ENCODE measurements around the gene GHRL. TPM values are rescaled to one million over a fixed set of nuclear protein-coding genes. Genes with fewer than 3 reads are reported as not detected.

The GHRL gene
- total RNA-seq, 4 donors from 2014 or later = 0.55 to 8.2 TPM; not detected in 2

- peaks cover 18 to 35% (median 23%) of the 10 kb centered on the region in 4 donors for H3K4me1 ChIP-seq
- no peak for TF ChIP-seq EP300 (IDR thresholded peaks at IDR 0.05; ENCODE audit: low read depth)
- peak; percentile 80 to 90 (median 89) for TF ChIP-seq POLR2AphosphoS5 (IDR thresholded peaks at IDR 0.05)
- peak; percentile 78 for TF ChIP-seq POLR2A (IDR thresholded peaks at IDR 0.05)
- H3K9me3 ChIP-seq = no peaks in the 10 kb centered on the region
- H3K36me3 ChIP-seq = peaks cover 0 to 7% (median 0%) of the 10 kb centered on the region in 4 donors
- DNase-seq = peak; percentile 99
- 0% methylated on average over 40 of the region's 80 CpGs; no CpG with 5 or more reads in 1 of the 2 donors for whole genome bisulfite sequencing, 2 donors (ENCODE audit: low coverage in 1 of 2)
- intact Hi-C loops (cut with DNase I; ENCODE audit: low total_unique reads) (no loop called here), in situ Hi-C loops (cut with MboI; ENCODE audit: low pct_ligation_motif_present in 1 of 4, low pct_unique_long_range_greater_than_20kb in 1 of 4, low sequenced_read_pairs in 3 of 4) (loop anchor here in 2 of 4 donors (25.0 kb wide), 1 partner anchor 261 kb away; the partner anchor contains the start of gene EMC3 (in 2 of the 2))
- H3K27ac ChIP-seq = peak within 1 kb of the TSS; percentile 91 to 94 (median 92)
- no peaks in the 10 kb centered on the region for H3K27me3 ChIP-seq
- H3K4me3 ChIP-seq = peak within 1 kb of the TSS; percentile 75 to 95 (median 80)
Observed at GRCh38 chr3:10248184-10248983, 44.4 kb downstream of the GHRL start, which contains the start of gene TATDN2. Gene TATDN2, plus strand, starts transcription at chr3:10248459. Its CDS starts 742 bp downstream, at chr3:10249201.

GRCh38 chr3:10247679-10248183 is 45.0 kb downstream of the GHRL start:
- no peak for TF ChIP-seq CTCF (IDR thresholded peaks at IDR 0.05)
- no peak for TF ChIP-seq POLR2AphosphoS5 (IDR thresholded peaks at IDR 0.05)
- TF ChIP-seq EP300 (IDR thresholded peaks at IDR 0.05; ENCODE audit: low read depth) = no peak
- no peak for TF ChIP-seq POLR2A (IDR thresholded peaks at IDR 0.05)
- H3K4me3 ChIP-seq = peak overlapping the region; percentile 23 to 95 (median 80)
- in situ Hi-C loops (cut with MboI; ENCODE audit: low pct_ligation_motif_present in 1 of 4, low pct_unique_long_range_greater_than_20kb in 1 of 4, low sequenced_read_pairs in 3 of 4) (loop anchor here in 2 of 4 donors (25.0 kb wide), 1 partner anchor 260 kb away; the partner anchor contains the start of gene EMC3 (in 2 of the 2)), intact Hi-C loops (cut with DNase I; ENCODE audit: low total_unique reads) (no loop called here)
- no peaks in the 10 kb centered on the region for H3K9me3 ChIP-seq
- H3K27ac ChIP-seq = peak overlapping the region; percentile 91 to 94 (median 92)
- WGBS, 2 donors (ENCODE audit: low coverage in 1 of 2) = 51 to 58% methylated on average over 12 to 14 of the region's 14 CpGs
- no peak for DNase-seq
- H3K4me1 ChIP-seq = peaks cover 18 to 35% (median 23%) of the 10 kb centered on the region in 4 donors
- H3K27me3 ChIP-seq = no peaks in the 10 kb centered on the region
- H3K36me3 ChIP-seq = peaks cover 0 to 7% (median 0%) of the 10 kb centered on the region in 4 donors

- no peak for DNase-seq
- 82 to 86% methylated on average over 2 to 6 of the region's 6 CpGs for WGBS, 2 donors (ENCODE audit: low coverage in 1 of 2)
- no peak overlapping the region for H3K4me3 ChIP-seq
- TF ChIP-seq CTCF (IDR thresholded peaks at IDR 0.05) = no peak
- H3K9me3 ChIP-seq = no peaks in the 10 kb centered on the region
- in situ Hi-C loops (cut with MboI; ENCODE audit: low pct_ligation_motif_present in 1 of 4, low pct_unique_long_range_greater_than_20kb in 1 of 4, low sequenced_read_pairs in 3 of 4) = loop anchor here in 2 of 4 donors (25.0 kb wide), 1 partner anchor 258 kb away; the partner anchor contains the start of gene EMC3 (in 2 of the 2)
- no peaks in the 10 kb centered on the region for H3K36me3 ChIP-seq
- no peaks in the 10 kb centered on the region for H3K27me3 ChIP-seq
- peaks cover 9 to 21% (median 11%) of the 10 kb centered on the region in 4 donors for H3K4me1 ChIP-seq
- H3K27ac ChIP-seq = no peak overlapping the region
- intact Hi-C loops (cut with DNase I; ENCODE audit: low total_unique reads) = no loop called here
Observed at GRCh38 chr3:10245081-10245712, 47.5 kb downstream of the GHRL start.

GRCh38 chr3:10244009-10244408 is 48.7 kb downstream of the GHRL start:
- Histone ChIP-seq H3K27ac (no peak overlapping the region), H3K4me3 (no peak overlapping the region), H3K4me1 (peaks cover 0 to 11% (median 2%) of the 10 kb centered on the region in 4 donors), H3K36me3 (no peaks in the 10 kb centered on the region), H3K27me3 (no peaks in the 10 kb centered on the region), H3K9me3 (no peaks in the 10 kb centered on the region)
- in situ Hi-C loops (cut with MboI; ENCODE audit: low pct_ligation_motif_present in 1 of 4, low pct_unique_long_range_greater_than_20kb in 1 of 4, low sequenced_read_pairs in 3 of 4) = loop anchor here in 2 of 4 donors (25.0 kb wide), 1 partner anchor 257 kb away; the partner anchor contains the start of gene EMC3 (in 2 of the 2)
- WGBS, 2 donors (ENCODE audit: low coverage in 1 of 2) = 82 to 100% methylated on average over 1 to 3 of the region's 3 CpGs
- no peak for DNase-seq
- intact Hi-C loops (cut with DNase I; ENCODE audit: low total_unique reads) = no loop called here
- TF ChIP-seq POLR2AphosphoS5 (IDR thresholded peaks at IDR 0.05) = no peak
- TF ChIP-seq CTCF (IDR thresholded peaks at IDR 0.05) = no peak
- TF ChIP-seq POLR2A (IDR thresholded peaks at IDR 0.05) = no peak
- no peak for TF ChIP-seq EP300 (IDR thresholded peaks at IDR 0.05; ENCODE audit: low read depth)
